ENCODE data around the gene GFRA4.

DNA sequence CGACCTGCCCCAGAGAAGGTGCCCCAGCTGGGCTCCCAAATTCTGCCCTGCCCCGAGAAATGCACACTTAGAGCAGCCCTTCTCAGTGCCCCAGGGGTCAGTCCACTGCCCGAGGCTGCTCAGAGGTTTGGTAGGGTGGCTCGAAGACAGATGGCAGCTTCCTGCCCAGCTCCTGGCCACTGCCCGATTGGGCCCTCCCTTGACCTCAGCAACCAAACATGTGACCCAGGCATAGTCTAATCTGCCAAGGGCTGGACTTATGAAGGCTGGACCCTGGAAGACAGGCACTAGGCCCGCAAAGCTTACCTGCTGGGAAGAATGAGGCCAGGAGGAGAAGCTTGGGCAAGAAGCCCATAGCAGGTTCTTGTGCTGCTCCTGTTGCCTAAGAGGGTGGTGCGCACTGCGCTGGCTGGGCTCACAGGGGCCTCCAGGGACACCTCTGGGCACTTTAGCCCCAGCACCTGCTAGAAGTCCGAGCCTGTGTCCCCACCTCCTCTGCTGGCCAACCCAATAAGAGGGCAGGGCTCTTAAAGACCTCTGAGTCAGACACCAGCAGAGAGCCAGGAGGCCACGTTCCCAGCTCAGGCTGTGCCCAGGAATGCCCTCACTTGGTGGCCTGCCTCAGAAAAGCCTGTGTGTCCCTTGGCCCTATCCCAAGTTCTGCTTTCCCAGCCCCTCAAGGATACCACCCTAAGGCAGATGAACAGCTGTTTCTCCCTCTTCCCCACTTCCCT, 43.7 kb upstream of the GFRA4 start:
- TF ChIP-seq ZFP3 (CRISPR knock-in tag; IDR thresholded peaks at IDR 0.05): no peak
- TF ChIP-seq CREB5 (CRISPR knock-in tag; IDR thresholded peaks at IDR 0.05; ENCODE audit: low read depth): no peak
- TF ChIP-seq, protein P1, sequence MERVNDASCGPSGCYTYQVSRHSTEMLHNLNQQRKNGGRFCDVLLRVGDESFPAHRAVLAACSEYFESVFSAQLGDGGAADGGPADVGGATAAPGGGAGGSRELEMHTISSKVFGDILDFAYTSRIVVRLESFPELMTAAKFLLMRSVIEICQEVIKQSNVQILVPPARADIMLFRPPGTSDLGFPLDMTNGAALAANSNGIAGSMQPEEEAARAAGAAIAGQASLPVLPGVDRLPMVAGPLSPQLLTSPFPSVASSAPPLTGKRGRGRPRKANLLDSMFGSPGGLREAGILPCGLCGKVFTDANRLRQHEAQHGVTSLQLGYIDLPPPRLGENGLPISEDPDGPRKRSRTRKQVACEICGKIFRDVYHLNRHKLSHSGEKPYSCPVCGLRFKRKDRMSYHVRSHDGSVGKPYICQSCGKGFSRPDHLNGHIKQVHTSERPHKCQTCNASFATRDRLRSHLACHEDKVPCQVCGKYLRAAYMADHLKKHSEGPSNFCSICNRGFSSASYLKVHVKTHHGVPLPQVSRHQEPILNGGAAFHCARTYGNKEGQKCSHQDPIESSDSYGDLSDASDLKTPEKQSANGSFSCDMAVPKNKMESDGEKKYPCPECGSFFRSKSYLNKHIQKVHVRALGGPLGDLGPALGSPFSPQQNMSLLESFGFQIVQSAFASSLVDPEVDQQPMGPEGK (CRISPR knock-in tag; IDR thresholded peaks at IDR 0.05; ENCODE audit: borderline replicate concordance): no peak
- TF ChIP-seq, protein P2, sequence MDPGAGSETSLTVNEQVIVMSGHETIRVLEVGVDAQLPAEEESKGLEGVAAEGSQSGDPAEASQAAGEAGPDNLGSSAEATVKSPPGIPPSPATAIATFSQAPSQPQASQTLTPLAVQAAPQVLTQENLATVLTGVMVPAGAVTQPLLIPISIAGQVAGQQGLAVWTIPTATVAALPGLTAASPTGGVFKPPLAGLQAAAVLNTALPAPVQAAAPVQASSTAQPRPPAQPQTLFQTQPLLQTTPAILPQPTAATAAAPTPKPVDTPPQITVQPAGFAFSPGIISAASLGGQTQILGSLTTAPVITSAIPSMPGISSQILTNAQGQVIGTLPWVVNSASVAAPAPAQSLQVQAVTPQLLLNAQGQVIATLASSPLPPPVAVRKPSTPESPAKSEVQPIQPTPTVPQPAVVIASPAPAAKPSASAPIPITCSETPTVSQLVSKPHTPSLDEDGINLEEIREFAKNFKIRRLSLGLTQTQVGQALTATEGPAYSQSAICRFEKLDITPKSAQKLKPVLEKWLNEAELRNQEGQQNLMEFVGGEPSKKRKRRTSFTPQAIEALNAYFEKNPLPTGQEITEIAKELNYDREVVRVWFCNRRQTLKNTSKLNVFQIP (CRISPR knock-in tag; IDR thresholded peaks at IDR 0.05; ENCODE audit: borderline replicate concordance, low read depth): no peak
- TF ChIP-seq CSDC2 (CRISPR knock-in tag; IDR thresholded peaks at IDR 0.05): no peak
- TF ChIP-seq GLIS3 (CRISPR knock-in tag; IDR thresholded peaks at IDR 0.05): no peak
- TF ChIP-seq ZFP30 (CRISPR knock-in tag; IDR thresholded peaks at IDR 0.05): no peak
- TF ChIP-seq BACH2 (CRISPR knock-in tag; IDR thresholded peaks at IDR 0.05; ENCODE audit: borderline replicate concordance): no peak
- TF ChIP-seq SNAI2 (CRISPR knock-in tag; IDR thresholded peaks at IDR 0.05): no peak
- TF ChIP-seq, protein P3, sequence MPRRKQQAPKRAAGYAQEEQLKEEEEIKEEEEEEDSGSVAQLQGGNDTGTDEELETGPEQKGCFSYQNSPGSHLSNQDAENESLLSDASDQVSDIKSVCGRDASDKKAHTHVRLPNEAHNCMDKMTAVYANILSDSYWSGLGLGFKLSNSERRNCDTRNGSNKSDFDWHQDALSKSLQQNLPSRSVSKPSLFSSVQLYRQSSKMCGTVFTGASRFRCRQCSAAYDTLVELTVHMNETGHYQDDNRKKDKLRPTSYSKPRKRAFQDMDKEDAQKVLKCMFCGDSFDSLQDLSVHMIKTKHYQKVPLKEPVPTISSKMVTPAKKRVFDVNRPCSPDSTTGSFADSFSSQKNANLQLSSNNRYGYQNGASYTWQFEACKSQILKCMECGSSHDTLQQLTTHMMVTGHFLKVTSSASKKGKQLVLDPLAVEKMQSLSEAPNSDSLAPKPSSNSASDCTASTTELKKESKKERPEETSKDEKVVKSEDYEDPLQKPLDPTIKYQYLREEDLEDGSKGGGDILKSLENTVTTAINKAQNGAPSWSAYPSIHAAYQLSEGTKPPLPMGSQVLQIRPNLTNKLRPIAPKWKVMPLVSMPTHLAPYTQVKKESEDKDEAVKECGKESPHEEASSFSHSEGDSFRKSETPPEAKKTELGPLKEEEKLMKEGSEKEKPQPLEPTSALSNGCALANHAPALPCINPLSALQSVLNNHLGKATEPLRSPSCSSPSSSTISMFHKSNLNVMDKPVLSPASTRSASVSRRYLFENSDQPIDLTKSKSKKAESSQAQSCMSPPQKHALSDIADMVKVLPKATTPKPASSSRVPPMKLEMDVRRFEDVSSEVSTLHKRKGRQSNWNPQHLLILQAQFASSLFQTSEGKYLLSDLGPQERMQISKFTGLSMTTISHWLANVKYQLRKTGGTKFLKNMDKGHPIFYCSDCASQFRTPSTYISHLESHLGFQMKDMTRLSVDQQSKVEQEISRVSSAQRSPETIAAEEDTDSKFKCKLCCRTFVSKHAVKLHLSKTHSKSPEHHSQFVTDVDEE (CRISPR knock-in tag; IDR thresholded peaks at IDR 0.05): no peak
- TF ChIP-seq ZNF70 (CRISPR knock-in tag; IDR thresholded peaks at IDR 0.05): no peak
